Loucy (cell line): ENCODE data around the gene C10orf143.

Source experiments
- EZH2phosphoT487 ChIP-seq: fragments of 200-600 bp; IDR thresholded peaks from 2 replicates; pipeline ENCODE4 v1.6.1; 2018; ENCODE audit warnings: antibody characterized with exemption, mild to moderate bottlenecking, moderate library complexity, borderline replicate concordance
- TF ChIP-seq, protein P1 (sequence below): fragments of 200-600 bp; sonication (generic); conservative IDR thresholded peaks from 2 replicates; pipeline ENCODE4 v1.5.1; 2014; ENCODE audit warnings: mild to moderate bottlenecking, antibody characterized with exemption, low read length

DNA sequence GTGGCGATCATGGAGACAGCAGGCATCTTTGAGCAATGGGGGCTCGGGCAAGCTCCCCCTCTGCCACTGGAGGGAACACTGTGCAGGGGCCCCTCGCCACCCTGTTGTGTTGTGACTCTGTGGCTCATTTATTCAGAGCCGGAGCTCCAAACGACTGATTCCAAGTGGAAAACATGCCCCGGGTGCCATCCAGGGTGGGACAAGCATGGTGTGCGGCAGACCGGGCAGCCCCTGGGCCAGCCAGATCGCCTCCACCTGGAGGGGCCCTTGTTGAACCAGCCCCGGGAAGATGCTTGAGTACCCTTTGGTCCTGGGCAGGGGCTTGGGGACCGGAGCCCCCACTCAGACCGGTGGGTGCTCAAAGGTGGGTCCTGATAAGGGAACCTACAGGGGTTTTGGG lies 61.4 kb downstream of the C10orf143 start:
- TF ChIP-seq, protein P1, sequence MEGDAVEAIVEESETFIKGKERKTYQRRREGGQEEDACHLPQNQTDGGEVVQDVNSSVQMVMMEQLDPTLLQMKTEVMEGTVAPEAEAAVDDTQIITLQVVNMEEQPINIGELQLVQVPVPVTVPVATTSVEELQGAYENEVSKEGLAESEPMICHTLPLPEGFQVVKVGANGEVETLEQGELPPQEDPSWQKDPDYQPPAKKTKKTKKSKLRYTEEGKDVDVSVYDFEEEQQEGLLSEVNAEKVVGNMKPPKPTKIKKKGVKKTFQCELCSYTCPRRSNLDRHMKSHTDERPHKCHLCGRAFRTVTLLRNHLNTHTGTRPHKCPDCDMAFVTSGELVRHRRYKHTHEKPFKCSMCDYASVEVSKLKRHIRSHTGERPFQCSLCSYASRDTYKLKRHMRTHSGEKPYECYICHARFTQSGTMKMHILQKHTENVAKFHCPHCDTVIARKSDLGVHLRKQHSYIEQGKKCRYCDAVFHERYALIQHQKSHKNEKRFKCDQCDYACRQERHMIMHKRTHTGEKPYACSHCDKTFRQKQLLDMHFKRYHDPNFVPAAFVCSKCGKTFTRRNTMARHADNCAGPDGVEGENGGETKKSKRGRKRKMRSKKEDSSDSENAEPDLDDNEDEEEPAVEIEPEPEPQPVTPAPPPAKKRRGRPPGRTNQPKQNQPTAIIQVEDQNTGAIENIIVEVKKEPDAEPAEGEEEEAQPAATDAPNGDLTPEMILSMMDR: no peak
- no peak for TF ChIP-seq EZH2phosphoT487
